ENCODE data around the gene SLC39A5.

The SLC39A5 gene

DNA sequence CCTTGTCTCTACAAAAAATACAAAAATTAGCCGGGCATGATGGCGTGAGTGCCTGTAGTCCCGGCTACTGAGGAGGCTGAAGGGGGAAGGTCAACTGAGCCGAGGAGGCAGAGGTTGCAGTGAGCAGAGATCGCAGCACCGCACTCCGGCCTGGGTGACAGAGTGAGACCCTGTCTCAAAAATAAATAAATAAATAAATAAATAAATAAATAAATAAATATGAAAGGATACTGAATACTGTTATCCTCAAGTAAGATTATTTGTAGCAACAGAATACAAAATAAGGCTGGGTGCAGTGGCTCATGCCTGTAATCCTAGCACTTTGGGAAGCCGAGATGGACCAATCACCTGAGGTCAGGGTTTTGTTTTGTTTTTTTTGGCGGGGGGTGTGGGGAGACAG is 10.0 kb upstream of the SLC39A5 start:
- DNase-seq, result no peak

- DNase-seq, result no peak
These were observed 9.1 kb upstream of the SLC39A5 start for GRCh38 chr12:56220611-56221231.

DNA sequence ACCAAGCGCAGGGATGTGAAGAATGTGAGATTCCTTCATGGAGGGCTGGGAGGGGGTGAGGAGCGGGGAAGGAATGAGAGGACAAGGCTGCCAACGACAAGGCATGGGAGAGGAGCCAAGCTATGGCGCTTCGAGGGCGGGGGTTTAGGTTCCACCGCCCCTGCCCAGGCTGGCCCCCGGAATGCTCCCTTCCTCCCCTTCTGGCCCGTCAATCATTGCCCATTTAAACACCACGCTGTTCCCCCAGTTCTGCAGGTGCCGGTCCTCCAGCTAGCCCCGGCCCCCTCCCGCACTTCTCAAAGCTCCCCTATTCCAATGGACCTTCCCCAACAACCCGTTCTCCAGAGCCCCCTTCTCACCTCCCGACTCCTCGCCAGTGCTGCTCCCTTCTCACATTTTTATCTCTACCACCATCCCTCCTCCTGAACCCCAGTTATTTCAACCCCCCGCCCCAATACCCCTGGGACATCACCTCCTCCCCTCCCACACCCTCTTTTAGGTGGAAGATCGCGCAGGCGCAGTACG is 8.6 kb upstream of the SLC39A5 start:
- no peak for DNase-seq

GRCh38 chr12:56221757-56222530 is 7.9 kb upstream of the SLC39A5 start, which contains the start of gene RNF41:
Gene RNF41, minus strand, starts transcription at chr12:56221922. Its CDS starts 7,875 bp downstream, at chr12:56214047.
- peak; percentile 53 for DNase-seq

- no peak for DNase-seq
These were observed 7.3 kb upstream of the SLC39A5 start for GRCh38 chr12:56222531-56222895.

- DNase-seq, result no peak
These were observed 6.2 kb upstream of the SLC39A5 start for GRCh38 chr12:56223571-56224101.

DNA sequence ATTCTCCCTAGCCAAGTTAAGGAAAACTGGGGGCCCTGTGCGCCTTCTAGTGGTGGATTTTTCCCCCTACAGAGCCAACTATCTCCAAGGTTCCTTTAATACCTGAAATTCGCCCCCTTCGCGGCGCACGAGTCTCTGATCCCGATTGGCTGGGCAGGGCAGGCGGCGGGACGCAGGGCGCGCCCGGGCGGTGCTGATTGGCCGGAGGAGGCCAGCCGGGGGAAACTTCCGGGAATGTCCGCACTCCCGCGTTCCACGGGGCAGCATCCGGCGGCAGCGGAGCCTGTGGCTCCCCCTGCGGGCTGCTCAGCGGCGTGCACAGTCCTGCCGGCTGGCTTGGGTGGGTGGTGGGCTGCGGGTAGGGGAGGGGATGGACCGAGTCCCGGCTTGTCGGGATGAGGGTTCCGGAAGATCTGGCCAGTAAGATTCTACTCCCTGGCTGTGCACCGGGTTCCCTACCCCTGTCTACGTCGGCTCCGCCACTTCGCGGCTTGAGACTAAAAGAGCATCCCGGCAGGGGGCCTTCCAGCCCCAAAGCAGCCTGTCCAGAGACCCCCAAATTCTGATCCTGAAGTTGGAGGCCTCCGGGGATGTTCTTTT is 5.6 kb upstream of the SLC39A5 start, which contains the start of gene NABP2:
NABP2 (plus strand) TSS at position 241 of the 600 bp plus-strand sequence. CDS start 515 bp downstream, outside the sequence.
- peak; percentile 61 for DNase-seq

DNA sequence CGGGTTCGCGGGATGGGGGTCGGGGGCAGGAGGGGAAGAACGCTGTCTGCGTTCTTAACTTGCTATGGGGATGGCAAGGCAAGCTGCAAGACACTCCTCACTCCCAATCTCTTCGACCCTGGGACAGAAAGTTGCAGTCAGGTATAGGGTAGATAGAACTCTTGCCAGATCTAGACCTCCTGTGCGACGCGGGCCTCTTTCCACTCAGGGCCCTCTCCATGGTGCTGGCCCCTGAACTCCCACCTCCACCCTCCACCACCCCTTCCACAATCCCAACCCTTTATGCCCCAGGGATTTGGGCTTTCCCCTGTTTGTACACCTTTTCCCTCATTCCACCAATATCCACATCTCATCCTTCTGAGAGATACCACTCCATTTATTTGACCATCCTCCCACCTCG is 4.9 kb upstream of the SLC39A5 start:
- DNase-seq, result no peak

GRCh38 chr12:56229082-56229481 is 769 bp upstream of the SLC39A5 start:
- no peak for DNase-seq

DNA sequence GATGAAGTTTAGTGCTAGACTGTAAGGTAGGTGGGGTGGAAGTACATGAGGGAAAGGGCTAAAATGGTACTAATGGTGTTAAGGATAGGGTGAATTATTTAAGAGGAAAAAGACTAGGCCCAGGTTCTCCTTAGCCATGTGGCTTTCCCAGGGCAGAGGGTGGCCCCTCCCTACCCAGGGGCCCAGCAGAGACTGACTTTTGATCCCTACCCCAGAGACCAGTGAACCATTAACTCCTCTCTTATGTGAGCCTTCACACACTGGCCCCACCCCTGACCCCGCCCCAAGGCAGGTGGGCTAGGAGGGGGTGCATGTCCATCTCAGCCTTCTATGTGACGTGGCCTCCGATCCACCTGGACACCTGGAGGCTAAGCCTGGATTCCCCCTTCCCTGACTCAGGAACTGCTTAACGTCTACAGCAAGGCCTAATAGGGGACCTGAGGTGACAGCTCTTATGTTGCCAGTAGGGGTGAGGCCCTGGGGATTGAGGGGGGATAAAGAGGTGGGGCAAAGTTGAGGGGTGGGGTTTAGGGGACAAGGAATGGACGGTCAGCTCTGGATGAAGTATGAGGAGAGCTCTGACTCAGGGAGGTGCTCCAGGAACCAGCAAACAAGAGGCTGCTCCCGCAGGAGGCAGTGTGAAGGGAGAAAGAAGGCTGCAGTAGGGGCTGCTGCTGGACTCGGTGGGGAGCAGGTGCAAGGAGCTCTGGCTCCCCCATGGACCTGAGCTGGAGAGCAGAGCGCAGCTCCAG is 757 bp downstream of the SLC39A5 start:
- DNase-seq, result no peak

DNA sequence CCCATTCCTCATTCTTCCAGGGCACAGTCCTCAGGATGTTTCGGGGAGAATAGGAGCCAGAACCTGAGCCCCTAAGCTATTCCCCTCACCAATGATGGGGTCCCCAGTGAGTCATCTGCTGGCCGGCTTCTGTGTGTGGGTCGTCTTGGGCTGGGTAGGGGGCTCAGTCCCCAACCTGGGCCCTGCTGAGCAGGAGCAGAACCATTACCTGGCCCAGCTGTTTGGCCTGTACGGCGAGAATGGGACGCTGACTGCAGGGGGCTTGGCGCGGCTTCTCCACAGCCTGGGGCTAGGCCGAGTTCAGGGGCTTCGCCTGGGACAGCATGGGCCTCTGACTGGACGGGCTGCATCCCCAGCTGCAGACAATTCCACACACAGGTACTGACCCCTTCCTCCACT is 1.3 kb downstream of the SLC39A5 start:
- DNase-seq, result no peak

DNA sequence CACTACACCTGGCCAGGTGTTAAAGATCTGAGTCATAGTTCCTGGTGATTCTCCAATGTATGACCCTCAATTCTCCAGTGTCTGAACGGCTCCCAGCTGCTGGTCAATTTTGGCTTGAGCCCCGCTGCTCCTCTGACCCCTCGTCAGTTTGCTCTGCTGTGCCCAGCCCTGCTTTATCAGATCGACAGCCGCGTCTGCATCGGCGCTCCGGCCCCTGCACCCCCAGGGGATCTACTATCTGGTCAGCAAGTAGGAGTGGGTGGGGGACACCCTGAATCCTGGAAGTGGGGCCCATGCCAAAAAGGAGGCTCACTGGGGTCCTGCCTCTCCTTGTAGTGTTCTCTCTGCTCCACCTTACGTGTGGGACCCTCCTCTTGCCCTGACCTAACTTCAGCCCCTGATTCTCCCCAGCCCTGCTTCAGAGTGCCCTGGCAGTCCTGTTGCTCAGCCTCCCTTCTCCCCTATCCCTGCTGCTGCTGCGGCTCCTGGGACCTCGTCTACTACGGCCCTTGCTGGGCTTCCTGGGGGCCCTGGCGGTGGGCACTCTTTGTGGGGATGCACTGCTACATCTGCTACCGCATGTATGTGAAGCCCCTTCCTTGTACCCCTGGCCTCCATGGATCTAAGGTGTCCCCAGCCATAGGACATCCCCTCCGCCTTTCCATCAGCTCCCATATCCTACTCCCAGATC is 5.0 kb downstream of the SLC39A5 start:
- DNase-seq, result no peak

- DNase-seq, result no peak
These were observed 6.2 kb downstream of the SLC39A5 start for GRCh38 chr12:56236091-56236490.

DNA sequence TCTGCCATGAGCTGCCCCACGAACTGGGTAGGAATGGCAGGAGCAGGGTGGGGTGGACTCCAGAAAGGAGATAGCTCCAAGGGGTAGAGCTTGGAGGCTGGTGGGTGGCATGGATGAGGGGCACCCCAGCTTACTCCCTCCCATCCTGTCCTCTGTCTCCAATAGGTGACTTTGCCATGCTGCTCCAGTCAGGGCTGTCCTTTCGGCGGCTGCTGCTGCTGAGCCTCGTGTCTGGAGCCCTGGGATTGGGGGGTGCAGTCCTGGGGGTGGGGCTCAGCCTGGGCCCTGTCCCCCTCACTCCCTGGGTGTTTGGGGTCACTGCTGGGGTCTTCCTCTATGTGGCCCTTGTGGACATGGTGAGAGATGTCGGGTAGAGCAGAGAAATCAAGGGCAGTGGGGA is 7.1 kb downstream of the SLC39A5 start:
- no peak for DNase-seq

DNA sequence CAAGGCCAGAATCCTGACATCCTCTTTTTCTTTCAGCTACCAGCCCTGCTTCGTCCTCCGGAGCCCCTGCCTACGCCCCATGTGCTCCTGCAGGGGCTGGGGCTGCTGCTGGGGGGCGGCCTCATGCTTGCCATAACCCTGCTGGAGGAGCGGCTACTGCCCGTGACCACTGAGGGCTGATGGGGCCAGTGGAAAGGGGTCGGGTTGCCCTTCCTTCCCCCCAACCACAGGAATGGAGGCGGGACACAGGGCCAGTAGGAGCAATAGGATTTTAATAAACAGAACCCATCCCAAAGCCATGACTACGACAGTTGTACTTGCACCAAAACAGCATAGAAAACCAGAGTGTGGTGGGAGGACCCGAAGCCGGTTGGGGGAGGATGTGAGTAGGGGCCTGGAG is 7.7 kb downstream of the SLC39A5 start:
- no peak for DNase-seq

DNA sequence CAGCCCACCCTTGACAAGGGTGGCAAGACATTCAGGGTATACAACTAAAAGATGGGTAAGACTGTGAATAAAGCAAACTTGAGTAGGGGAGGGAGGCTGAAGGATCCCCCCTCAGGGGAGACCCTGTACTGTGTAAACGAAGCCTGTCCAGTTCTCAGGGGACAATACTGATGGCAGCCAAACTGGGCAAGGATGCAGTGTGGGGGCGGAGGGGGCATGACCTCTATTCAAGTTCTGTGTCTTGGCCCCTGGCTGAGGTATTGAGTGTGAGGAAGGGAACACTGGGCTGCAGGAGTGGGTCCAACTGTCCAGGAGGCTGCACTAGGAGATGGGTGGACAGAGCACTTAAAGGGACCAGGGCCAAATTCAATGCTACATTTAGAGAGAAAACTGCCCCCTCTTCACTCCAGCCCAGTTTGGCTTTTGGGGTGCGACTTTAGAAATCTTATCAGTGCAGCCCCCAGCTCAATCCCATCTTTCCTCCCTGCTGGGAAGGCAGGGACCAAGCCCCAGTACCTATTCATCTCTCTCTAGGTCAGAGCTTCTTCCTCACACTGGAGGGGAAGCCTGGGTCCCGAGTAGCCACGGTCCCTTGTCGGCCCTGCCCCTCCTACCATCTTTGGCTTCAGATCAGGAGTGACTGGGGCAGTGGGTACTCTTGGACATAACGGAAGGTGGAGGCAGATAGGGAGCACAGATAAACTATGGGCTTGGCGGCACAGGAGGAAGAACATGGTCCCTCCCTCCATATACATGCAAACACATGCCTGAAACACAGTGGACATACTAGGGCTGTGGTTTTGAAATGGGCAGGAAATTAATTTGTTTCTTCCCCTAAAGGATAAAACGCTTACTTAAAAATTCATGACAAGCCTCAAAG is 11.8 kb downstream of the SLC39A5 start:
- no peak for DNase-seq

DNA sequence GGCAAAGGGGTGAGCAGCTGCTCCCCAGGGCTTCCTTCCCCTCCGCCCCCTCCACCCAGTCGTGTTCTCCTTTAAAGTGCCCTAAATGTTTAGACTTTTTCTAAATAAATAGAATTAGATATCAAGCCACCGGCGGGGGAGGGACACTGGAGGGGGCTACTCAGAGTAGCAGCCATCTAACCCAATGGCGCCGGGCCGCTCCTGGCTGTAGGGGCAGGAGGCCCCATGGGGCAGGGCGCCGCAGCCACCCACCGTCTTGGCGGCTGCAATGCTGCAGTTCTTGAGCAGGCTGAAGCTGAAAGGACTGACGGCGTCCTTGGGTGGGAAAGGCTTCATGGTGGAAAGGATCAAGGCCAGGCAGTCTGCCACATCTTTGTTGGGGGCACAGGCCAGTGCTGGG is 13.1 kb downstream of the SLC39A5 start:
- DNase-seq, result no peak

GRCh38 chr12:56243731-56244181 is 13.9 kb downstream of the SLC39A5 start:
- DNase-seq, result no peak

- no peak for DNase-seq
These were observed 14.6 kb downstream of the SLC39A5 start for GRCh38 chr12:56244494-56244893.

DNA sequence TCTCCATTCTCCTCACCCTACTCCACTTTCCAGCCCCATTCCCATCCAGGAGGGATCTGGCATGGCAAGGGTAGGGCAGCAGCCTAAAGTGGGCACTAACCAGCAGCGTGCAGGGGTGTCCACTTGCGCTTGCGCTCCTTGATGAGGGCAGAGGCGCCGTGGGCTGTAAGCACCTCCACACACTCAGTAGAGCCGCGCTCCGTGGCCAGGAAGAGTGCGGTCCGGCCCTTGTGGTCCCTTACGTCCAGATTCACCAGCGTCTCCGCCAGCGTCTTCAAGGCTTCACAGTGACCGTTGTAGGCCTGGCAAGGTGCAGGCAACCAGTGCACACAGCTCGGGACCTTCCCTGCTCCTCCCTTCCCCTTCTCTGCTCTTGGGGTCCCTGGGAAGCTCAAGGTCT is 18.1 kb downstream of the SLC39A5 start:
- DNase-seq, result no peak

DNA sequence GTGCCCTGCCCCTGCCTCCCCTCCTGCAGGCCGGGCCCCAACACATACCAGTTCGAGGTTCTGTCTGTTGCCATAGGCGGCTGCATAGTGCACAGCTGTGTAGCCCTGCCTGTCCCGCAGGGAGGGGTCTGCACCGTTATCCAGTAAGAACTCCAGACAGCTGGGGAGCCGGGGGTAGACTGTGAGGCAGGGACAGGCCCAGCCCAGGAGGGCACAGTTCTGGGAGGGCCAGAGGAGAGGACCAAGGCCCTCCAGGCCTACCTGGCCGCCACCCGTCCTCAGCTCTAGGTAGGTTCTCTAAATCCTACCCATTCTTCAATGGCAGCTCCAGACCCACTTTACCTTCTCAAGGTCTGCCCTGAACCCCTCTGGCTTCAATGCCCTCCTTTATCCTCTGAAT is 18.9 kb downstream of the SLC39A5 start:
- no peak for DNase-seq

Measured in cortex of kidney (tissue), 1 donor.